Aorta (tissue), 5 donors: ENCODE measurements around the gene ARHGAP32. TPM values are rescaled to one million over a fixed set of nuclear protein-coding genes. Genes with fewer than 3 reads are reported as not detected.

Experiments
- ATAC-seq: fragments of 200-7000 bp; cut with Tn5 transposase; one replicate; pipeline ENCODE4 v1.9.1; 2022; ENCODE audit warnings: moderate library complexity; ENCODE audit not compliant: low FRiP score
- DNase-seq, 2 donors: peaks; one replicate each; pipeline ENCODE4 v3.0.0-alpha.2; 2020
- H3K27ac ChIP-seq, 2 donors: one replicate each; pipeline ENCODE4 v1.5.1; 2013; ENCODE audit warnings: low read length in 2 of 2, mild to moderate bottlenecking in 2 of 2, moderate library complexity in 2 of 2, control low read depth in 1 of 2, inconsistent platforms in 1 of 2, low read depth in 1 of 2
- H3K27me3 ChIP-seq, 2 donors: one replicate each; pipeline ENCODE4 v1.6.1; 2013; ENCODE audit warnings: control low read depth in 1 of 2, low read length in 1 of 2, mild to moderate bottlenecking in 1 of 2, moderate library complexity in 1 of 2; ENCODE audit not compliant: insufficient read depth in 2 of 2, control insufficient read depth in 1 of 2
- H3K36me3 ChIP-seq, 2 donors: one replicate each; pipeline ENCODE4 v1.6.1; 2013; ENCODE audit warnings: control low read depth in 1 of 2, low read length in 1 of 2, mild to moderate bottlenecking in 1 of 2; ENCODE audit not compliant: insufficient read depth in 2 of 2, control insufficient read depth in 1 of 2
- H3K4me1 ChIP-seq, 2 donors: one replicate each; pipeline ENCODE4 v1.6.1; 2013; ENCODE audit warnings: low read length in 2 of 2, control low read depth in 1 of 2, mild to moderate bottlenecking in 1 of 2, moderate library complexity in 1 of 2; ENCODE audit not compliant: insufficient read depth in 2 of 2, control insufficient read depth in 1 of 2
- H3K4me3 ChIP-seq, 2 donors: one replicate each; pipeline ENCODE4 v1.5.1; 2013; ENCODE audit warnings: low read length in 2 of 2, control low read depth in 1 of 2, mild to moderate bottlenecking in 1 of 2
- H3K9me3 ChIP-seq: one replicate; pipeline ENCODE4 v1.6.1; 2013; ENCODE audit warnings: mild to moderate bottlenecking, low read length; ENCODE audit not compliant: control insufficient read depth
- WGBS, 2 donors: extraction: QIAGEN DNeasy Blood & Tissue Kit; methylation state at CpG; one replicate each; pipeline ENCODE4 v1.1.7; 2013; 5-methylcytosine and 5-hydroxymethylcytosine counted together
- intact Hi-C, 2 donors: fragments of 100-400 bp; cut with DNase I; formaldehyde crosslinking; loops; one replicate each; pipeline versions ENCODE4 v1.14.2 to v1.15.0; 2022
- polyA plus RNA-seq, 2 donors: library from polyadenylated mRNA; stranded (reverse); fragments of 200-250 nt; gene quantifications; one replicate each; pipeline ENCODE4 v1.2.3, GENCODE V29; 2013
- total RNA-seq, 2 donors: library from RNA; stranded (reverse); fragmentation: NEBNext Ultra II Directional; extraction: Animal tissue kit (Norgen Biotek cat#: 25700); gene quantifications; one replicate each; pipeline ENCODE4 v1.2.1, GENCODE V29; 2021
- donor health status: healthy with polysubstance abuse.
- donor health status: Bipolar disorder and iron deficiency.
- donor health status: DM: no; HTN: no; CAD: no.
- donor health status: DM: no; HTN: no; CAD: no.
- donor health status: DM: yes; HTN: yes; CAD: no.

The ARHGAP32 gene
- total and polyA plus RNA-seq, 4 donors: 1.8 to 21.3 (median 8.9) TPM

DNA sequence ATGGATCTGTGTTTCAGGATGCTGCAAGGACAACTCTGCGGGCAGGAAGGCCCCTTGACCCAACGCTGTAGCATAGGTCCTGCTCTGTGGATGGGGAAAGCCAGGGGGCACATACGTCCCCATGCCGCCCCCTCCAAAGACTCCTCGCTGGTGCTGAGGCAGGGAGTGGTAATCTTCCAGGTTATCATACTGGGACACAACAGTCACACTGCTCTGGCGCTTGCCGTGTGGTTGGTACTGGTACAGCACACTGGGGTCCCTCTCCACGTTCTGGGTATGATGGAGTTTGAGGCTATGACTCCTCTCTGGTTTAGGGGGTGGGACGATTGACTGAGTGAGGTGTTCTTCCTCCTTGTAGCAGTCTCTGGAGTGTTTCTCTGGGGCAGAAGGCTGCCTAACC is 223.2 kb downstream of the ARHGAP32 start:
- intact Hi-C loops: no loop called here
- ATAC-seq (no peak), DNase-seq (no peak)
- H3K4me1 ChIP-seq: no peaks in the 10 kb centered on the region
- 93% methylated on average over 9 of the region's 9 CpGs for WGBS, 2 donors
- no peaks in the 10 kb centered on the region for H3K27me3 ChIP-seq
- H3K4me3 ChIP-seq: no peak overlapping the region
- no peaks in the 10 kb centered on the region for H3K9me3 ChIP-seq
- H3K27ac ChIP-seq: no peak overlapping the region
- peaks cover 0 to 13% of the 10 kb centered on the region in 2 donors for H3K36me3 ChIP-seq

DNA sequence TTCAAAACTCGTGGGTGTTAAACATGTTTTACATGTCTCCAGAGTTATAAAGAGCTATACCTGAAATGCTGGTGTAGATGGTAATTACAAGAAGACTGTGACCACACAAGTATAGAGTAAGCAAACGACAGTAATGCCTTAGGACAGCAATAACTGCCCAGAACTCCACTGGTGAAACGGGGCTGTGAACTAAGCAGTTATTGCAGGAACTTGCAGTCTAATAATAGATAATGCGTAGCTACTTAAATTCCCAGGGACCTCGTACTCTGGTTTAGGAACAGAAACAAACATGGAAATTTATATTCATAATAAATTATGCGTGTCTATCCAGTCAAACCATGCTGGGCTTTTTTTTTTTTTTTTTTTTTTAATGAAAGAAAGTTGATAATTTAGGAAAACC is 224.5 kb downstream of the ARHGAP32 start:
- no peak for ATAC-seq

DNA sequence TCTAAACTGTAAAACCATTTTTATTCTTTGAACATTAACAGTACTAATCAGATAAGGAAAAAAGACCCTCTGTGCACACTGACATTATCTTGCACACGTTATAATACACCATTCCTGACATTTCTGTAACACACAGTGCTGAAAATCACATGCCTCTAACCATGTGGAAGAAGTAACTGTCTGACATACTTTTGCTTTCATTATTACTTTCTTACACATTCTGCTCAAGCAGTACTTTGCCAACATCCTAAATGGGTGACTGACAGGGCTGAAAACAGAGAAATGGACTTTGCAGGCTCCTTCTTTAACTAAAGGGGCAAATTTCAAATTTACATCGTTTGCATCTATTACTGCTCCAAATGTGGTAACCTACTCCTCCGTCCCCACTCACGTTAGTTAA is 226.6 kb downstream of the ARHGAP32 start:
- no peak overlapping the region for H3K27ac ChIP-seq
- no peaks in the 10 kb centered on the region for H3K27me3 ChIP-seq
- ATAC-seq: no peak
- no peak for DNase-seq
- no peaks in the 10 kb centered on the region for H3K9me3 ChIP-seq
- no peaks in the 10 kb centered on the region for H3K4me1 ChIP-seq
- 49 to 58% methylated on average over 4 of the region's 4 CpGs for WGBS, 2 donors
- H3K4me3 ChIP-seq: no peak overlapping the region
- H3K36me3 ChIP-seq: peaks cover 0 to 2% of the 10 kb centered on the region in 2 donors
- intact Hi-C loops: no loop called here

More for the DNA sequence above, 224.5 kb downstream of the ARHGAP32 start:
- Histone ChIP-seq H3K9me3 (no peaks in the 10 kb centered on the region), H3K4me1 (no peaks in the 10 kb centered on the region), H3K4me3 (no peak overlapping the region), H3K27me3 (no peaks in the 10 kb centered on the region), H3K27ac (no peak overlapping the region), H3K36me3 (peaks cover 0 to 7% of the 10 kb centered on the region in 2 donors)
- DNase-seq: no peak
- WGBS, 2 donors: 81 to 84% methylated on average over 6 of the region's 6 CpGs
- intact Hi-C loops: no loop called here

GRCh38 chr11:128964463-128964930 is 227.6 kb downstream of the ARHGAP32 start:
- Histone ChIP-seq H3K9me3 (no peaks in the 10 kb centered on the region), H3K36me3 (peaks cover 0 to 2% of the 10 kb centered on the region in 2 donors), H3K4me1 (no peaks in the 10 kb centered on the region), H3K4me3 (no peak overlapping the region), H3K27me3 (no peaks in the 10 kb centered on the region), H3K27ac (no peak overlapping the region)
- no peak for DNase-seq
- no peak for ATAC-seq
- intact Hi-C loops: no loop called here
- 88 to 91% methylated on average over 7 of the region's 7 CpGs for WGBS, 2 donors

GRCh38 chr11:128963744-128964325 is 228.3 kb downstream of the ARHGAP32 start:
- Histone ChIP-seq H3K36me3 (peaks cover 0 to under 1% of the 10 kb centered on the region in 2 donors), H3K27ac (no peak overlapping the region), H3K9me3 (no peaks in the 10 kb centered on the region), H3K4me1 (no peaks in the 10 kb centered on the region), H3K4me3 (no peak overlapping the region), H3K27me3 (no peaks in the 10 kb centered on the region)
- intact Hi-C loops: no loop called here
- DNase-seq (no peak), ATAC-seq (no peak)
- 84 to 85% methylated on average over 3 of the region's 3 CpGs for WGBS, 2 donors

GRCh38 chr11:128962896-128963295 is 229.2 kb downstream of the ARHGAP32 start:
- Histone ChIP-seq H3K4me3 (no peak overlapping the region), H3K9me3 (no peaks in the 10 kb centered on the region), H3K27me3 (no peaks in the 10 kb centered on the region), H3K27ac (no peak overlapping the region), H3K4me1 (no peaks in the 10 kb centered on the region), H3K36me3 (no peaks in the 10 kb centered on the region)
- WGBS, 2 donors: 83 to 89% methylated on average over 5 of the region's 5 CpGs
- ATAC-seq: no peak
- DNase-seq: no peak
- intact Hi-C loops: no loop called here

DNA sequence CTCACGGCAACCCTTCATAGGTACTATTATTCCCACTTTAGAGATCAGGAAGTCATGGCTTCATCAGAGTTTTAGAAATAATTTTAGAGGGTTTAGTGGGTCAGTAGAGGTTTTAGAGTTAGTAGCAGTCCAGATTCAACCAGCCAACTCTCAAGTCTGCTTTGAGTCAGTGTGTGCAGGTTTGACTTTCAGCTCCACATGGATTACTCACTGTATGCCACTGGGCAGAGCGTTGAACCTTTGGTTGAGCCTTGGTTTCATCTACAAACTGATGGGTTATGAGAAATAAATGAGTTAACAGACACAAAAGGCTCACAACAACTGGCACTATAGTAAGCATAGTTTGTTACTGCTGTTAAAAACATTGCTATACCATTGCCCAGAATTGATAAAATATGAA is 230.5 kb downstream of the ARHGAP32 start:
- Histone ChIP-seq H3K4me1 (no peaks in the 10 kb centered on the region), H3K4me3 (no peak overlapping the region), H3K27ac (no peak overlapping the region), H3K9me3 (no peaks in the 10 kb centered on the region), H3K27me3 (no peaks in the 10 kb centered on the region), H3K36me3 (no peaks in the 10 kb centered on the region)
- WGBS, 2 donors: 83 to 93% methylated on average over 2 of the region's 2 CpGs
- no peak for ATAC-seq
- DNase-seq: no peak
- intact Hi-C loops: no loop called here

DNA sequence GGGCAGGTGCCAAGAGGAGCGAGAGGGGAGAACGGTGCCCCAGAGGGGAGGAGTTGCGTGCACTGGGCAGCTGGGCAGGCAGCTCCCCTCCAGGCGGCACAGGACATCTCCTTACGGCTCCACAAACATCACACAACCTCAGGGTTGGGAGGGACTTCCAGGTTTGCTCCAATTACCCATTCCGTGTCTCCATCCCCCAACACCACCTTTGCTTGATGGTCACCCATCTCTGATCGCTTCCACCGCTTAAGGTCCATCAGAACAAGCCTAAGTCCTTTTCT is 235.0 kb downstream of the ARHGAP32 start:
- Histone ChIP-seq H3K27me3 (no peaks in the 10 kb centered on the region), H3K36me3 (no peaks in the 10 kb centered on the region), H3K27ac (no peak overlapping the region), H3K4me3 (no peak overlapping the region), H3K9me3 (no peaks in the 10 kb centered on the region), H3K4me1 (no peaks in the 10 kb centered on the region)
- WGBS, 2 donors: 79 to 83% methylated on average over 8 of the region's 8 CpGs
- no peak for ATAC-seq
- DNase-seq: no peak
- intact Hi-C loops: loop anchor here in 1 of 2 donors (2.0 kb wide), 1 partner anchor 72 kb away; no protein-coding TSS in a partner anchor

GRCh38 chr11:128956401-128957201 is 235.5 kb downstream of the ARHGAP32 start:
- Histone ChIP-seq H3K36me3 (no peaks in the 10 kb centered on the region), H3K27me3 (no peaks in the 10 kb centered on the region), H3K4me1 (no peaks in the 10 kb centered on the region), H3K4me3 (no peak overlapping the region), H3K27ac (no peak overlapping the region), H3K9me3 (no peaks in the 10 kb centered on the region)
- DNase-seq (no peak), ATAC-seq (peak; percentile 55)
- WGBS, 2 donors: 44% methylated on average over 8 of the region's 8 CpGs
- intact Hi-C loops: loop anchor here (1.0 to 2.0 kb wide), 2 partner anchors 72 to 73 kb away; no protein-coding TSS in a partner anchor
